ENCODE results near the gene CHD3.
"Not testable (repeated sequence)": the region's sequence is repeated elsewhere in the genome, so short reads cannot be mapped to it uniquely, and the experiment has no call there.

The CHD3 gene

DNA sequence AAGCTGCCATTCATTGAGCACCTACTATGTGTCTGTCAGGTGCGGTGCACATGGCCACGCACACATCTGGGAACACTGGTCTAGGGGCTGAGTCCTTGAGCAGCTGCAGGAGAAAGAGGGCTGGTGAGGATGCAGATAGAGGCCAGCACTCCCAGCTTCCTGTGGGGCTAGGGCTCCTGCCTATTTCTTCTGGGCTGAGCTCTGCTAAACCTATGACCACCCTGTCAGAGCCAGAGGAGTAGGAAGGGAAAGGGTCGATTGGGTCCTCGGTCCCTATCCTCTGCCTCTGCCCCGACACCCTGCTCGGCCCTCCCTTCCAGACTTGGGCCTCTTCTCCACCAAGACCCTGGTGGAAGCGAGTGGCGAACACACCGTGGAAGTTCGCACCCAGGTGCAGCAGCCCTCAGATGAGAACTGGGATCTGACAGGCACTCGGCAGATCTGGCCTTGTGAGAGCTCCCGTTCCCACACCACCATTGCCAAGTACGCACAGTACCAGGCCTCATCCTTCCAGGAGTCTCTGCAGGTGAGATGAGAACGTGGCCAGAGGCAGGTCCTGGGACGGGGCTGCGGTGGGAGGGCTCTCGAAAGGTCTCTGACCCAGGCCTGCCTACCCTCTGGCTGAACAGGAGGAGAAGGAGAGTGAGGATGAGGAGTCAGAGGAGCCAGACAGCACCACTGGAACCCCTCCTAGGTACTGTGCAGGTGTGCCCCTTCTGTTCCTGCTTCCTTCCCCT lies 37.7 kb upstream of the CHD3 start:
- no peak for DNase-seq

DNA sequence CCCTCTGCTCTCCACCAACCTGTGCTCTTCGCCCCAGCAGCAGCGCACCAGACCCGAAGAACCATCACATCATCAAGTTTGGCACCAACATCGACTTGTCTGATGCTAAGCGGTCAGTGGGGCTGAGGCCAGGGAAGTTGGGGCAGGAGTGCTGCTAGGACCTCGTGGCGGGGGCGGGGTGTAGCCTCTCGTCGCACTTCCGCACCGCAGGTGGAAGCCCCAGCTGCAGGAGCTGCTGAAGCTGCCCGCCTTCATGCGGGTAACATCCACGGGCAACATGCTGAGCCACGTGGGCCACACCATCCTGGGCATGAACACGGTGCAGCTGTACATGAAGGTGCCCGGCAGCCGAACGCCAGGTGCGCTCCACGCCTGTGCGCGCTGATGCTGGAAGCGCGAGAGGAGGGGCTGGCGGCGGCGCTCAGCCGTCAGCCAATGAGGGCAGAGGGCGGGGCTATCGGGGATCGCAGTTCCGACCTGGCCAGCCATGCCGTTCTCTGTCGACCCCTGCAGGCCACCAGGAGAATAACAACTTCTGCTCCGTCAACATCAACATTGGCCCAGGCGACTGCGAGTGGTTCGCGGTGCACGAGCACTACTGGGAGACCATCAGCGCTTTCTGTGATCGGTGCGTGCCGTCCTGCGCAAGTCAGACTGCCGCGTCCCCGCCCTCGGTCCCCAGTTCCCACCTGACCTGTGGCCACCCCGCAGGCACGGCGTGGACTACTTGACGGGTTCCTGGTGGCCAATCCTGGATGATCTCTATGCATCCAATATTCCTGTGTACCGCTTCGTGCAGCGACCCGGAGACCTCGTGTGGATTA lies 36.9 kb upstream of the CHD3 start:
- DNase-seq, result peak; percentile 93 to 94

DNA sequence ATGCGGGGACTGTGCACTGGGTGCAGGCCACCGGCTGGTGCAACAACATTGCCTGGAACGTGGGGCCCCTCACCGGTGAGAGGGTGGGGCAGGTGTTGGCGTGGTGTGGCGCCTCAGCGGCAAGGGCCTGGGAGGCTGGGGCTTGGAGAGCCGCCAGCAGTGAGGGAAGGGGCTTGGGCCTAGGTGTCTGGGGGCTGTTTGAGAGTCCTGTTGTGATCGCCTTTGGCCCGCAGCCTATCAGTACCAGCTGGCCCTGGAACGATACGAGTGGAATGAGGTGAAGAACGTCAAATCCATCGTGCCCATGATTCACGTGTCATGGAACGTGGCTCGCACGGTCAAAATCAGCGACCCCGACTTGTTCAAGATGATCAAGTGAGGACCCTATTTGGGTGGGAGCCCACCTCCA lies 36.3 kb upstream of the CHD3 start:
- no peak for DNase-seq

DNA sequence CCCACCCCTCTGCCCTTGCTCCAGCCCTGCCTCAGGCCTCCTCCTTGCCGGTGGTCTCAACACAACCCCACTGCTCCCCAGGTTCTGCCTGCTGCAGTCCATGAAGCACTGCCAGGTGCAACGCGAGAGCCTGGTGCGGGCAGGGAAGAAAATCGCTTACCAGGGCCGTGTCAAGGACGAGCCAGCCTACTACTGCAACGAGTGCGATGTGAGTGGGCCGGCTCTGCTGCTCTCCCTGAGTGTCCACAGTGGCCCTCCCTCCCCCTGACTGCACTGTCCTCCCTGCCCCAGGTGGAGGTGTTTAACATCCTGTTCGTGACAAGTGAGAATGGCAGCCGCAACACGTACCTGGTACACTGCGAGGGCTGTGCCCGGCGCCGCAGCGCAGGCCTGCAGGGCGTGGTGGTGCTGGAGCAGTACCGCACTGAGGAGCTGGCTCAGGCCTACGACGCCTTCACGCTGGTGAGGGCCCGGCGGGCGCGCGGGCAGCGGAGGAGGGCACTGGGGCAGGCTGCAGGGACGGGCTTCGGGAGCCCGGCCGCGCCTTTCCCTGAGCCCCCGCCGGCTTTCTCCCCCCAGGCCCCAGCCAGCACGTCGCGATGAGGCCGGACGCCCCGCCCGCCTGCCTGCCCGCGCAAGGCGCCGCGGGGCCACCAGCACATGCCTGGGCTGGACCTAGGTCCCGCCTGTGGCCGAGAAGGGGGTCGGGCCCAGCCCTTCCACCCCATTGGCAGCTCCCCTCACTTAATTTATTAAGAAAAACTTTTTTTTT lies 35.5 kb upstream of the CHD3 start:
- DNase-seq, result no peak

DNA sequence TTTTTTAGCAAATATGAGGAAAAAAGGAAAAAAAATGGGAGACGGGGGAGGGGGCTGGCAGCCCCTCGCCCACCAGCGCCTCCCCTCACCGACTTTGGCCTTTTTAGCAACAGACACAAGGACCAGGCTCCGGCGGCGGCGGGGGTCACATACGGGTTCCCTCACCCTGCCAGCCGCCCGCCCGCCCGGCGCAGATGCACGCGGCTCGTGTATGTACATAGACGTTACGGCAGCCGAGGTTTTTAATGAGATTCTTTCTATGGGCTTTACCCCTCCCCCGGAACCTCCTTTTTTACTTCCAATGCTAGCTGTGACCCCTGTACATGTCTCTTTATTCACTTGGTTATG lies 34.9 kb upstream of the CHD3 start:
- no peak for DNase-seq

DNA sequence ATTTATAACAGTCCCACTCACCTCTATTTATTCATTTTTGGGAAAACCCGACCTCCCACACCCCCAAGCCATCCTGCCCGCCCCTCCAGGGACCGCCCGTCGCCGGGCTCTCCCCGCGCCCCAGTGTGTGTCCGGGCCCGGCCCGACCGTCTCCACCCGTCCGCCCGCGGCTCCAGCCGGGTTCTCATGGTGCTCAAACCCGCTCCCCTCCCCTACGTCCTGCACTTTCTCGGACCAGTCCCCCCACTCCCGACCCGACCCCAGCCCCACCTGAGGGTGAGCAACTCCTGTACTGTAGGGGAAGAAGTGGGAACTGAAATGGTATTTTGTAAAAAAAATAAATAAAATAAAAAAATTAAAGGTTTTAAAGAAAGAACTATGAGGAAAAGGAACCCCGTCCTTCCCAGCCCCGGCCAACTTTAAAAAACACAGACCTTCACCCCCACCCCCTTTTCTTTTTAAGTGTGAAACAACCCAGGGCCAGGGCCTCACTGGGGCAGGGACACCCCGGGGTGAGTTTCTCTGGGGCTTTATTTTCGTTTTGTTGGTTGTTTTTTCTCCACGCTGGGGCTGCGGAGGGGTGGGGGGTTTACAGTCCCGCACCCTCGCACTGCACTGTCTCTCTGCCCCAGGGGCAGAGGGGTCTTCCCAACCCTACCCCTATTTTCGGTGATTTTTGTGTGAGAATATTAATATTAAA lies 34.4 kb upstream of the CHD3 start:
- DNase-seq, result no peak

DNA sequence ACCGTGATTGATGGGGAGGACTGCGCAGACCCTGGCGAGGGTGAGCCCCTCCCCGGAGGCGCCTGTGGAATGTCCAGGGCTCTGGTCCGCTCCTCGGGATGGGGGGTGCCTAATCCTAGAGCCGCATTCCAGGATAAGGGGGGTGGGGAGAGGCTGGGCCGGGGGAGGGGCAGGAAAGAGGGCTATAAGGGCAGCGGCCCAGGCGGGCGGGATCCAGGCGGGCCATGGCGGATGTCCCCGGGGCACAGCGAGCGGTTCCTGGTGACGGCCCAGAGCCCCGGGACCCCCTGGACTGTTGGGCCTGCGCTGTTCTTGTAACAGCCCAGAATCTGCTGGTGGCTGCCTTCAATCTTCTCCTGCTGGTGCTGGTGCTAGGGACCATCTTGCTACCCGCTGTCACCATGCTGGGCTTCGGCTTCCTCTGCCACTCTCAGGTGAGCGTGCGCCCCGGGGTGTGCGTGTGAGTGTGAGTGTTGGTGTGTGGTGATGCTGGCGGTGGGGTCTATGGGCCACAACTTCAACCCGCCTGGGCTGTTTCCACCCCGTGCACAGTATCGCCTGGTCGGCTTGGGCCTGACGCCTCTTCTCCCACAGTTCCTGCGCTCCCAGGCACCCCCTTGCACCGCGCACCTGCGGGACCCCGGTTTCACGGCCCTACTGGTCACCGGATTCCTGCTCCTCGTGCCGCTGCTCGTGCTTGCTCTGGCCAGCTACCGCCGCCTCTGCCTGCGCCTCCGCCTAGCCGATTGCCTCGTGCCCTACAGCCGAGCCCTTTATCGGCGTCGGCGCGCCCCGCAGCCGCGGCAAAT lies 33.5 kb upstream of the CHD3 start, which contains the start of gene TMEM88:
Gene TMEM88 (plus strand): TSS at position 216 of the 809 bp plus-strand sequence. CDS start 9 bp downstream, at position 225.
- no peak for DNase-seq

DNA sequence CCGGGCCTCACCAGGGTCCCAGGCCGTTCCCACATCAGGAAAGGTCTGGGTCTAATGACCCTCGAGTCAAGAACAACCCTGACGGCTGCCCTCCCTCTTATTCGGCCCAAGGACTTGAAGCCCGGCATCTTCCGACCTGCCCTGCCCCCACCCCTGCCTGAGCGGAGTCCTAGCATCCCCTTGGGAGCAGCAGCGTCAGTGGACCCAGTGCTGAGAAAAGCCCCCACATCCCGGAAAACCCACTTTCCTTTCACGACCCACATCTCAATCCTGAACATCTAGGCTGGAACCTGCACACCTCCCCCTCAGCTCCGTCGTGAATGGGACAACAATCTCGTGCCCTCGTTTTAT lies 33.0 kb upstream of the CHD3 start:
- DNase-seq, result no peak

DNA sequence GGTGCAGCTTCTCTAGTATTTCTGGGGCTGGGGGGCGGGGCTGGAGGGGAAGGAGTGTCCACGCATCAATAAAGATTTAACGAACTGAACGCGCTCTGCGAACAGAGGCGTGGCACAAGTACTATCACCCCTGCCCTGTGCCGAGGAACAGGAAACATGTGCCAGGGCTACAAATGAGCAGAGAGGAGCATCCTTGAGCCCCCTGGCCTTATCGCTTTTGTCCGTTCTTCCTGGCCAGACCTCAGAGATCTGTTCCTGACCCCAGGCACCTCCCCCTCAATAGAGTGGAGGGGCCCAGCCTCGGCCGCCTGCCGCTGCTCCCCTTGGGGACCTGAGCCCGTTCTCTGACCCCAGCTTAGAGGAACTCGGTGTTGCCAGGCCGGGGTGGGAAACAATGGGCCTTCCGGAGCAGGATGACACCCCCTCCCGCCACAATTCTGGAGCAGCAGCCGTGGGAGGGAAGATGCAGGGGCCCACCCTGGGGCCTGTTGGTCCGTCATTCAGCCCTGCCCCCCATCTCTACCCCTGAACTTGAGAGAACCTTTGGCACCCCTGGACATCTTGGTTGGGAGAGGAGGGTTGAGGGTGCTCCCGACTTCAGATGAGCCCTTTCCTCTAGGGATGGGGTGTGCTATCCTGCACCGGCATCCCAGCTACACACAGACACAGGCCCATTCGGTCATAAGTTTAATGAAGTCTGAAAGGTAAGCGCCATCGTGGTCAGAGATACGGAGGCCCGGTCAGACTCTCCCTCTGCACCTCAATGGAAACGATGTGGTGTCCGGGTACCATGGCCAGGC lies 32.4 kb upstream of the CHD3 start:
- no peak for DNase-seq

DNA sequence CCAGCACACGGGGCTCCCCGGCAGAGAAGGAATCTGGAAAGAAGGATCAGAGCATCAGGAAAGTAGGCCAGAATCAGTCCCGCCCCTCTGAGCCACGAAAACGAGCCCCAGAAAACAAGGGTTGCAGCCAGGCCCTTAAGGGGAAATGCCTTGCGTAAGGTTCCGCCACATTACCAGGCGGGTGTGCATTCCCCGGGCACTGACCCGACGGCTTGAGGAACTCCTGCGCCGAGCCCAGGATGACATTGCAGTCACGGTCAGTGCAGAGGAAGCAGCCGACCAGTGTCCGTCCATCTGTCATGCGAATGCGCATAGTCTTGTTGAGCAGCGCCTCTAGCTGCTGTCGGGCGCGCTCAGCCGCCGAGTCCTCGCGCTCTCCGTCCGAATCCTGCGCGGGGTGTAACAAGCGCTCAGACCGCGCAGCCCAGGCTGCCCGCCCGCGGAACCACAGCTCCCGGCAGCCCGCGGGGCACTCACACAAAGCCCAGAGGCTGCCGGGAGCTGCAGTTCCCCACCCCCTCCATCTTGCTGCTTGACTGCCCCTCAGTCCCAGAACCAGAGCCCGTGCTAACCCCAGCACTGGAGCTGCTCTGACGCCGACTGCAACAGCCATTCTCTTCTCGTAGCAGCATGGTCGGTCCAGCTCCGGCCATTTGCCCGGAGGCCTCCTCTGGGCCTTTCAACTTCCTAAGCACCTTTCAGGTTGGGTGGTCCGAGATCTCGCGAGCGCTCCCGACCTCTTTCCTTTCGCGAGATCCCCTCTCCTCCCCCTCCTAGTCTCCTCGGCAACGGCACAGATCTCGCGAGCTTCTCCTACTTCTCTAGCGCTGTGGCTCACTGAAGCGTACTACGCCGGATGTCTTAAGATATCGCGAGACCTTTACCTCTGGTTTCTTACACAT lies 31.5 kb upstream of the CHD3 start, which contains the start of gene NAA38:
Gene NAA38 (minus strand): TSS at position 749 of the 902 bp plus-strand sequence. CDS start 96 bp downstream, at position 653.
- DNase-seq, result peak; percentile 81 to 85

DNA sequence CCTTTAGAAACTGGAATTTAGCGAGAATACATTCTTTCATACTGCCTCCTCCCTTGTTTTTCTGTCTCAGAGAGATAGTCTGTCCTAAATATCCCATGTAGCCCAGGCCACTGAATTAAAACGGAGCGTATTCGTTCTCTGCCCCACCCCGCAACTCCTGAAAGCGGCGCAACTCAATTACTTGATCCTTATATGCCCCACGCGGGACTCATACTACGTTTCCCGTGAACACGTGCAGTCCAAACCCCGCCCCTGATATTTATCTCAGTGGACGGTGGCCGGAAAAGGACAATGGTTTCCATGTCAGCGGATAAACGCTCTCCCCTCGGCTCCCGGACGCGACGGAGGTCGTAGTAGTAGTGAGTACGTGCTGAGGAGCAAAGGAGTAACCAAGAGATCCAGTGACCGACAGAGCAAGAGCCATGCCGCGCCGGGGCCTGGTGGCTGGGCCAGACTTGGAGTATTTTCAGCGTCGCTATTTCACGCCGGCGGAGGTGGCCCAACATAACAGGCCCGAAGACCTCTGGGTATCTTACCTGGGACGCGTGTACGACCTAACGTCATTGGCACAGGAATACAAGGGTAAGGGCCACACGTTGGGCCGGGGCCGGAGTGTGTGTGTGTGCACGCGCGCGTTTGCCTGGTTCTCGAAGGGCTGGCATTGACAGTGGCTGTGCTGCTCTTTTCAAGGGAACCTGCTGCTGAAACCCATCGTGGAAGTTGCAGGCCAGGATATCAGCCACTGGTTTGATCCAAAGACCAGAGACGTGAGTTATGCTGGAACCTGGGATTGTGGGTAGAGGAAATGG lies 30.7 kb upstream of the CHD3 start, which contains the start of gene CYB5D1:
Gene CYB5D1 (plus strand): TSS at position 291 of the 809 bp plus-strand sequence. CDS start 132 bp downstream, at position 423.
- peak; percentile 79 to 86 for DNase-seq

DNA sequence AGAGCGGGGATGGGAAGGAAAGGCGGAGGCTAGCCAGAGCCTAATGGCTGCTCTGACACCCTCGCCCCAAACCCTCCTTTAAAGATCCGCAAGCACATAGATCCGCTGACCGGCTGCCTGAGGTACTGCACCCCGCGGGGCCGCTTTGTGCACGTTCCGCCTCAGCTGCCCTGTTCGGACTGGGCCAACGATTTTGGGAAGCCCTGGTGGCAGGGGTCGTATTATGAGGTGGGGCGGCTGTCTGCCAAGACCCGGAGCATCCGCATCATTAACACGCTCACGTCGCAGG lies 30.1 kb upstream of the CHD3 start:
- no peak for DNase-seq

DNA sequence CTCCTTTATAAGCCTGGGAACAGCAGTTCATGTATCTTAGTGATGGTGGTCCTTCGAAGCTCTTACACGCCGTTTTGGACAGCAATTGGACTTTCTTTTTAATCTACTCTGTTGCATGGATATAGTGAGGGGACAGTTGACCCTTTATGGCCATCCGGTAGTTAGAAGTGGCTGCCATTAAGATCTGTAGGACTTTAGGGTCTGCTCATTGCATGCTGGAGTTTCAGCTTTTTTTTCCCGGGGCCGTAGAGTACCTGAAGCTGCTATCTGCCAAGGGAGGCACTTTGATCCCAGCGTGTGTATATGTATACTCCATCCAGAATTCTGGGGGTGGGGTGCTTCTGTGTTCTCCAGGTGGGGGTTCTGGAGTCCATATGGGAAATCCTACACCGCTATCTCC lies 29.6 kb upstream of the CHD3 start:
- DNase-seq, result no peak

DNA sequence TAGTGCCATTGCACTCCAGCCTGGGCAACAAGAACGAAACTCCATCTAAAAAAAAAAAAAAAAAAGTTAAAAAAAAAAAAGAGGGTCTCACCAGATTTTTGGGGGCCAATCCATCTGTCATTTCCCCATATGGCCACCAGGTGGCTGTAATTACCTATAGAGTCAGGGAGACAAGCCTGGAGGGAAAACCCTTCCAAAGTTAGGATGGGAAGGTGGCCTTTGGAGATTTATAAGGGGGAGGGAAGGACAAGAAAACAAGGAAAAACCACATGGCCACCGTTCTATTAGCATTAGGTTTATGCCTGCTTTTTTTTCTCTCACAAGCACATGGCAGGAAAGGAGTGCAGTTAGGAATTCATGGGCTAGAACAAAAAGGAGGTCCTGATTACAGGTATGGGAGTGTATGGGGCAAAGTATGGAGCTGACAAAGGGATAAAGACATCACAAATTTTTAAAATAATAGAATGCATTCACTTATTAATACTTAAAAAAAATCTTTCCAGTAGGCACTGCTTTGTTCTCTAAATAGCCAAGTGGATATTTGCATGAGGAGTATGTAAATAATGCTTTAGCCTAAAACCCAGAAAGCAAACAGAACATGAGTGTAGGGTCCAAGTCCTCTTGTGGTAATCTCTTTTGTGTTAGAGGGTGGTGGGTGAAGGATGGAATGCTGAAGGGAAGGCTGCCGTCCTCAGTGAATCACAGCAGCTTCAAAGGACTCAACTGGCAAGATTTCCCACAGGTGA lies 25.7 kb upstream of the CHD3 start:
- DNase-seq, result no peak

DNA sequence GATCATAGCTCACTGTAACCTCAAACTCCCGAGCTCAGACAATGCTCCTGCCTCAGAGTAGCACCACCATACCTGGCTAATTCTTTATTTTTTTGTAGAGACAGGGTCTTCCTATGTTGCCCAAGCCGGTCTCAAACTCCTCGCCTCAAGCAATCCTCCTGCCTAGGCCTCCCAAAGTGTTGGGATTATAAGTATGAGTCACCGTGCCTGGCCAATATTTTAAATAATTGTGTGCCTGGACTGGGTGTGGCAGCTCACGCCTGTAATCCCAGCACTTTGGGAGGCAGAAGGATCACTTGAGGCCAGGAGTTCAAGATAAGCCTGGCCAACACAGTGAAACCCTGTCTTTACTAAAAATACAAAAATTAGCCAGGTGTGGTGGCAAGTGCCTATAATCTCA lies 24.2 kb upstream of the CHD3 start:
- not testable (repeated sequence) for DNase-seq

DNA sequence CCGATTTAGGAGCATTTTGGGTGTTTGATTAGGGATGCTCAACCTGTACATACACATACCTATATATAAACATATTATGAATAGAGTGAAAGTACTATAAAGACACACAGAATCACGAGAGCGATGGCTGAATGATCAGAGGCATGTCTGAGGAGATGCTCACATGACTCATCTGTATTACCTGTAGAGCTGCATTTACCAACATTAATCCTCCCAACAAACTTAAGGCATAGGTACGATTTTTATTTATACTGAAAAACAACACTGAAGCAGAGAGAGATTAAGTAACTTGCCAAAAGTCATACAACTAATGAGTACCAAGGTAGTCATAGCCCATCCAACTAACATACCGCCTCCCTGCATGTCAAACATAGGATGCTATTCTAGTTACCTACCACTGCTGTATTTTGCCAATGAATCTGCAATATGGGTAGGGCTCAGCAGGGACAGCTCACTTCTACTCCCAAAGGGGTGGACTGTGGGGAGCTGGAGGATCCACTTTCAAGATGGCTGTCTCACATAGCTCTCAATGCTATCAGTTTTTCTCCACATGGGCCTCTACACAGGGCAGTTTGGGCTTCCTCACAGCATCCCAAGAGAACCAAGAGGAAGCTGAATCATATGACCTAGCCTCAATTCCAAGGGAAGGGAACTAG lies 23.5 kb upstream of the CHD3 start:
- DNase-seq, result no peak

DNA sequence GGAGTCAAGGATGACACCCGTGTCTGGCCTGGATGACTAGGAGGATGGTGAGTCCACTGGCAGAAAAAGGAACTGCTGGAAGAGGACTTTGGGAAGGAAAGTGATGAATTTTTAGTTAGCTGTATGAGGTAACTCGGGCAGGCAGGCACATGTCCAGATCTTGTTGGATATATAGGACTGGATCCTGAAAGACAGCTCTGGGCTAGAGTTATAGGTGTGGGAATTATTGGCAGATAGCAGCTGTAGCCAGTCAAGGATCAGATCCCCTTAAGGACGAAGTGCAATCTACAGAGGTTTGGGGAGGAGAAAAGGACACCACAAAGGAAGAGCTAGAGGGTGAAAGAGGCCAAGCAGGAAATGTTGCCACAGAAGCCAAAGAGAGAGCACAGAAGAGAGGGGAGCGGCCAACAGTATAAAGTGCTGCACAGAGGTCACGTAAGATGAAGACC lies 20.7 kb upstream of the CHD3 start:
- DNase-seq, result no peak

DNA sequence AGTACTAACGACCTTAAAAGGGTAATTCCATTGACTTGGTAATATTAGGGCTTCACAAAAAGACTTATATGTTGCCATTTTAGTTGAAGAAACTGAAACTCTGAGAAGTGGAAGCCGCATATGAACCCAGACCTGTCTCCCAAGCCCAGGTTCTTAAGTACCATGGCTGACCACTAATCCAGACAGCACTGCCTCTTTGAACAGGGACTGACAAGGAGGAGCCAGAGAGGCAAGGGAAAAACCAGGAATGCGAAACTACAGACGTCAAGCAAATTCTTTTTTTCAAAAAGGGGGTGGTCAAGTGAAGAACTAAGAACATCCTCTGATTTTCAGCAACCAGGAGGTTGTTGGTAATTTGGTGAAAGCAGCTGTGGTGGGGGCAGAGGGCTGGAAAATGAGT lies 15.5 kb upstream of the CHD3 start:
- DNase-seq, result no peak

Measured in stimulated activated CD4-positive, alpha-beta T cell treated with anti-CD3 and anti-CD28 coated beads, Interleukin-2, amount 100 ng/mL, for 48 hours (primary cell).